ENCODE results near the gene ADSS2.

The ADSS2 gene

GRCh38 chr1:244436336-244437085 is 15.2 kb downstream of the ADSS2 start:
- no peaks in the 10 kb centered on the region for H3K9me3 ChIP-seq
- peaks cover 24% of the 10 kb centered on the region for H3K36me3 ChIP-seq
- DNase-seq, result no peak
- H3K4me1 ChIP-seq, result no peaks in the 10 kb centered on the region
- H3K4me3 ChIP-seq (ENCODE audit: low read depth, low read length), result no peak overlapping the region
- no peaks in the 10 kb centered on the region for H3K27me3 ChIP-seq
- TF ChIP-seq, protein P1, sequence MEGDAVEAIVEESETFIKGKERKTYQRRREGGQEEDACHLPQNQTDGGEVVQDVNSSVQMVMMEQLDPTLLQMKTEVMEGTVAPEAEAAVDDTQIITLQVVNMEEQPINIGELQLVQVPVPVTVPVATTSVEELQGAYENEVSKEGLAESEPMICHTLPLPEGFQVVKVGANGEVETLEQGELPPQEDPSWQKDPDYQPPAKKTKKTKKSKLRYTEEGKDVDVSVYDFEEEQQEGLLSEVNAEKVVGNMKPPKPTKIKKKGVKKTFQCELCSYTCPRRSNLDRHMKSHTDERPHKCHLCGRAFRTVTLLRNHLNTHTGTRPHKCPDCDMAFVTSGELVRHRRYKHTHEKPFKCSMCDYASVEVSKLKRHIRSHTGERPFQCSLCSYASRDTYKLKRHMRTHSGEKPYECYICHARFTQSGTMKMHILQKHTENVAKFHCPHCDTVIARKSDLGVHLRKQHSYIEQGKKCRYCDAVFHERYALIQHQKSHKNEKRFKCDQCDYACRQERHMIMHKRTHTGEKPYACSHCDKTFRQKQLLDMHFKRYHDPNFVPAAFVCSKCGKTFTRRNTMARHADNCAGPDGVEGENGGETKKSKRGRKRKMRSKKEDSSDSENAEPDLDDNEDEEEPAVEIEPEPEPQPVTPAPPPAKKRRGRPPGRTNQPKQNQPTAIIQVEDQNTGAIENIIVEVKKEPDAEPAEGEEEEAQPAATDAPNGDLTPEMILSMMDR (IDR thresholded peaks at IDR 0.05; ENCODE audit: low read depth, low read length), result no peak

DNA sequence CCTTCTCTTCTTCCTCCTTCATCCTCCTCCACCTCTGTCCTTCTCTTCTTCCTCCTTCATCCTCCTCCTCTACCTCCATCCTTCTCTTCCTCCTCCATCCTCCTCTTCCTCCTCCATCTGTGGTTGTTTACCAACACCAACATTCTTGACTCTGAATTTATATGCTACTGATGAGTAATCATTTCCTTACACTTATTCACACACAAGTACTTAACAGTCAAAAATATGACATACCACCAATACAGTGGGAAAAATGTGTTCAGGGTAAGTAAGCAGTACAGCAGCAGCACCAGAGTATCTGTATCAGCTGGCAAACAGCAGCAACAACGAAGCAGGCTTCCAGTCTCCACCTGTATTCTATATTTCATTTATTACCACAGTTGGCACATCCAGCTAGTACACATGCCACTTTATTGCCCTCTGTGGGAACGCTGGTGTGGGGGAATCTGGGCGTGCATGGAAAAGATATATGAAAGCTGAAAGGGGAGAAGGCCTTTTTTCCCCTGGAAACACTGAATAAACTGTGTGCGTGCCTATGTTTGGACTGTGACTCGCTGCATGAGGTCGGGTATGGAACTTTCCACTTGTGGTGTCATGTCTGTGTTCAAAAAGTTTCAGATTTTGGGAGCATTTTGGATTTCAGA is 16.0 kb downstream of the ADSS2 start:
- no peaks in the 10 kb centered on the region for H3K9me3 ChIP-seq
- no peaks in the 10 kb centered on the region for H3K27me3 ChIP-seq
- H3K4me1 ChIP-seq, result no peaks in the 10 kb centered on the region
- no peak overlapping the region for H3K4me3 ChIP-seq (ENCODE audit: low read depth, low read length)
- TF ChIP-seq, protein P1 (IDR thresholded peaks at IDR 0.05; ENCODE audit: low read depth, low read length), result no peak
- peaks cover 26% of the 10 kb centered on the region for H3K36me3 ChIP-seq
- no peak for DNase-seq

GRCh38 chr1:244431166-244431565 is 20.5 kb downstream of the ADSS2 start:
- DNase-seq, result no peak
- Histone ChIP-seq H3K4me1 (peaks cover 6% of the 10 kb centered on the region), H3K4me3 (ENCODE audit: low read depth, low read length) (no peak overlapping the region), H3K36me3 (peaks cover 28% of the 10 kb centered on the region), H3K27me3 (no peaks in the 10 kb centered on the region), H3K9me3 (no peaks in the 10 kb centered on the region)
- TF ChIP-seq, protein P1 (IDR thresholded peaks at IDR 0.05; ENCODE audit: low read depth, low read length), result no peak

DNA sequence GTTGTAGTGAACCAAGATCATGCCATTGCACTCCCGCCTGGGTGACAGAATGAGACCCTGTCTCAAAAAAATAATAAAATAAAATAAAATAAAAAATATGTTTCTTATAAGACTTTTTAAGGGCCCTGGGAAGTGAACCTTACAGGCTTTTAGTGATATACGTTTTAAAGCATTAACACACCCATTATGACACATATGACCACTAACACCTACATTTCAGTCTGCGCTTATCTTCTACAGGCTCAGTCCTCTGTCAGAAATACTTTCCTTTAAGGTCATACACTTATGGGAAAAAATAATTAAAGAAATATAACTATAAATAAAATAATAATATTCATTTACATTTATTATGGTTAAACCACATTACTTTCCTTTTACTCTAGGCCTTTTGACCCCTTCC is 21.9 kb downstream of the ADSS2 start:
- no peak overlapping the region for H3K4me3 ChIP-seq (ENCODE audit: low read depth, low read length)
- peaks cover 26% of the 10 kb centered on the region for H3K36me3 ChIP-seq
- TF ChIP-seq, protein P1 (IDR thresholded peaks at IDR 0.05; ENCODE audit: low read depth, low read length), result no peak
- no peaks in the 10 kb centered on the region for H3K27me3 ChIP-seq
- H3K9me3 ChIP-seq, result no peaks in the 10 kb centered on the region
- no peak for DNase-seq
- peaks cover 6% of the 10 kb centered on the region for H3K4me1 ChIP-seq

- Histone ChIP-seq H3K36me3 (peaks cover 29% of the 10 kb centered on the region), H3K4me3 (ENCODE audit: low read depth, low read length) (no peak overlapping the region), H3K4me1 (peaks cover 6% of the 10 kb centered on the region), H3K9me3 (no peaks in the 10 kb centered on the region), H3K27me3 (no peaks in the 10 kb centered on the region)
- DNase-seq, result no peak
- TF ChIP-seq, protein P1 (IDR thresholded peaks at IDR 0.05; ENCODE audit: low read depth, low read length), result no peak
Measured at GRCh38 chr1:244427647-244428046, 24.1 kb downstream of the ADSS2 start.
